Tongue (tissue), 2 donors: Measurements from ENCODE around the gene TUBGCP3. TPM values are rescaled to one million over a fixed set of nuclear protein-coding genes. Genes with fewer than 3 reads are reported as not detected.
A peak's percentile ranks its signal among the peaks of the same experiment; 100 is the strongest.
"Not testable (repeated sequence)": the region's sequence is repeated elsewhere in the genome, so short reads cannot be mapped to it uniquely, and the experiment has no call there.

Experiments used
- DNase-seq: peaks from one replicate; pipeline ENCODE4 v3.0.0-alpha.2; 2015
- total RNA-seq: library from RNA; depleted of rRNA; stranded (reverse); fragments of >200 nt; gene quantifications from one replicate; pipeline ENCODE4 v1.2.3, GENCODE V29; 2014

TUBGCP3 gene
- total RNA-seq, 1 donor from 2014 or later: 37.0 TPM

- DNase-seq: no peak
Observed at GRCh38 chr13:112529216-112529615, 58.7 kb downstream of the TUBGCP3 start.

- DNase-seq: no peak
Observed at GRCh38 chr13:112526146-112526853, 61.7 kb downstream of the TUBGCP3 start.

- no peak for DNase-seq
Observed at GRCh38 chr13:112525356-112525945, 62.5 kb downstream of the TUBGCP3 start.

GRCh38 chr13:112522578-112522977, 65.4 kb downstream of the TUBGCP3 start:
- DNase-seq: no peak

GRCh38 chr13:112521073-112521685, 66.8 kb downstream of the TUBGCP3 start:
- no peak for DNase-seq

GRCh38 chr13:112519517-112520060, 68.4 kb downstream of the TUBGCP3 start:
- no peak for DNase-seq

GRCh38 chr13:112516218-112516617, 71.7 kb downstream of the TUBGCP3 start:
- no peak for DNase-seq

- no peak for DNase-seq
Observed at GRCh38 chr13:112513761-112514160, 74.2 kb downstream of the TUBGCP3 start.

- DNase-seq: no peak
Observed at GRCh38 chr13:112510987-112511685, 76.8 kb downstream of the TUBGCP3 start.

GRCh38 chr13:112510002-112510780, 77.8 kb downstream of the TUBGCP3 start:
- peak; percentile 70 for DNase-seq

GRCh38 chr13:112509190-112509589, 78.8 kb downstream of the TUBGCP3 start:
- DNase-seq: no peak

GRCh38 chr13:112506046-112506445, 81.9 kb downstream of the TUBGCP3 start:
- DNase-seq: no peak

- DNase-seq: no peak
Observed at GRCh38 chr13:112496166-112496565, 91.8 kb downstream of the TUBGCP3 start.

- DNase-seq: no peak
Observed at GRCh38 chr13:112495465-112495864, 92.5 kb downstream of the TUBGCP3 start.

GRCh38 chr13:112489199-112489598, 98.8 kb downstream of the TUBGCP3 start:
- DNase-seq: no peak

- not testable (repeated sequence) for DNase-seq
Observed at GRCh38 chr13:112488343-112489050, 99.5 kb downstream of the TUBGCP3 start.

- DNase-seq: no peak
Observed at GRCh38 chr13:112487127-112487517, 100.8 kb downstream of the TUBGCP3 start.

- peak; percentile 19 for DNase-seq
Observed at GRCh38 chr13:112486386-112487126, 101.4 kb downstream of the TUBGCP3 start.

- not testable (repeated sequence) for DNase-seq
Observed at GRCh38 chr13:112485814-112486213, 102.1 kb downstream of the TUBGCP3 start.

- DNase-seq: no peak
Observed at GRCh38 chr13:112483299-112483698, 104.7 kb downstream of the TUBGCP3 start.
